ENCODE measurements around the gene ING4.
"Not testable (repeated sequence)": the region's sequence is repeated elsewhere in the genome, so short reads cannot be mapped to it uniquely, and the experiment has no call there.

Gene ING4

DNA sequence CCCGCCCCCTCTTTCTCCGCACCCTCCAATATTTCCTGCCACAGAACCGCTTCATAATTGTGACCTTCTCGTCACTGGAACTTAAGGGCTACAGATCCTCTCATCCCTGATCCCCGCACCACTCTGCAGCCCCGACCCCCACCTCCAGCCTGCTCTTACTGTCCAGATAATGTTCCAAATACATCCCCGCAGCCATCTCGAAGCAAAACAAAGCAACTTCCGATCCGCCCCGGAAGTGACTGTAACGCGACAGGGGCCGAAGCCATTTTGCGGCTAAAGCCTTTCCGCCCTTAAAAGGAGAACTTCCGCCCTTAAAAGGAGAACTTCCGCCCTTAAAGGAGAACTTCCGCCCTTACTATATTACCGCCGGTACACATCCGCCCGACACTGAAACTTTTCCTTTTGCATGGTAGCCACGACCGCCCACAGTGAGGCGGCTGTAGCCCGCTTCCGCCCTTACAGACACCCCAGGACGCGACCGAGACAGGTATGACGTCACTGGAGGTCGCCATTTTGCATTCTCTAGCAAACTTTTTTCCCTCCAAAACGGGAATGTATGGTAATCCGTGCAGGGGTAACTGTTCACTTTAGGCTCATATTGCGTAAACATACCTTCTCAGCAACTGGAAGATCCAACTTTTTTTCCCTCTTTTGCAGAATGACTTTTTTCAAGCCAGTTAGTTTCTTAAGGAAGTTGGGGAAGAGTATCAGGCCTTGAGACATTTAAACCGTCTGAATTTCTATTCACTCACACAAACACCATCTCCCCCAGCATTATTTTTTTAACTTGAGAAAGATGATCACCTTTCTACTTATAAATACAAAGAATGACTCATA is at the start of gene ING4:
Gene ING4, minus strand, starts transcription at position 214 of the 837 bp plus-strand sequence. Its CDS starts 18 bp downstream, at position 196.
- peak; percentile 89 to 92 for DNase-seq (ENCODE audit: low read depth in 2 of 2)

- no peak for DNase-seq (ENCODE audit: low read depth in 2 of 2)
Measured at GRCh38 chr12:6708960-6709394, 46.1 kb upstream of the ING4 start.

DNA sequence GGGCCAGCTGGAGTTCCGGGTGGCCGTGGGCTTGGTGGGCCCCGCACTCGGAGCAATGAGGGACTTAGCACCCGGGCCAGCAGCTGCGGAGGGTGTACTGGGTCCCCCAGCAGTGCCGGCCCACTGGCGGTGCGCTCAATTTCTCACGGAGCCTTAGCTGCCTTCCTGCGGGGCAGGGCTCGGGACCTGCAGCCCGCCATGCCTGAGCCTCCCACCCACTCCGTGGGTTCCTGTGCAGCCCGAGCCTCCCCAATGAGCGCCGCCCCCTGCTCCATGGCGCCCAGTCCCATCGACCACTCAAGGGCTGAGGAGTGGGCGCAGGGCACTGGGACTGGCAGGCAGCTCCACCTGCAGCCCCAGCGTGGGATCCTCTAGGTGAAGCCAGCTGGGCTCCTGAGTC is 45.4 kb upstream of the ING4 start:
- not testable (repeated sequence) for DNase-seq (ENCODE audit: low read depth in 2 of 2)

DNA sequence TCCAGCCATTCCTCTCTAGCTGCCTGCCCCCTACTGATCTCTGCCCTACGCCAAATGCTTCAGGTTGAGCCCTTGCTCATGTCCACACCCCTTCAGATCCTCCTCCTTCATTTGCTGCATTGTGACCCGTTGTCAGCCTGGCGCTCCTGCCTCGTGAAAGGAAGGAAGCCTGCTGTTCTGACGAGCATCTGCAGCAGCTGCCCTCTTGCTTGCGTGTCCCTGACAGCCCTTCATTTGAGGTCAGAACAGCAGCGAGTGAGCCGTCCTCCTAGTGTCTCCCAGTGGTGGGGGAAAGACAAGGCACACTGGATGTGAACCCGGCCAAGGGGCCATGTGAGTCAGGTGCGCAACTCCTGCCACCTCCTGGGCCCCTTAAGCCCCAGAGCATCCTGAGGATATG is 40.7 kb upstream of the ING4 start:
- no peak for DNase-seq (ENCODE audit: low read depth in 2 of 2)

DNA sequence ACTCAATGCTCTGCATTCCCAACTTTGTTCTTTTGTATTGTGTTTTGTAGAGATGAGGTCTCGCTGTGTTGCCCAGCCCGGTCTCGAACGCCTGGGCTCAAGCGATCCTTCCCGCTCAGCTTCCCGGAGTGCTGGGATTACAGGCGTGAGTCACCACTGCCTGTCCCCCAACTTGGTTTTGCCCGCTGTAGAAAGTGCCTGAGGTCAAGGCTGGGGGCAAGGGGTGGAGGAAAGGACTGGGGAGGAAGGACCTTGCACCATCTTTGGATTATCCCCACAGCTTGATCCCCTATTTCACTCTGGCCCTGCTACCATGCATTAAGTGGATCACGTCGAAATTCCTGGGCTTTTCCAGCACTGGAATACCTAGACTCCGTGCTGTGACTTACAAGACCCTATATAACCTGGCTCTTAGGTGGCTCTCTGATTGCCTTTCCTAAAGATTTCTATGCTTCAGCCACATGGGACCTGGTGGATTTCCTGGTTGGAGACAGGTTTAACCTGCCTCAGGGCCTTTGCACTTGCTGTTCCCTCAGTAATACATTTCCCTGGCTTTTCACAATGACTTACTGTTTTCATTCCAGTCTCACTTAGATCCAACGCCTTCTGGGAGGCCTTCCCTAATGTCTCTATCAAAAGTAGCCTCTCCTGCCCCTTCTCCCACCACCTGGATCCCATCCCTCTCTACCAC is 38.3 kb upstream of the ING4 start:
- DNase-seq (ENCODE audit: low read depth in 2 of 2) = no peak

DNA sequence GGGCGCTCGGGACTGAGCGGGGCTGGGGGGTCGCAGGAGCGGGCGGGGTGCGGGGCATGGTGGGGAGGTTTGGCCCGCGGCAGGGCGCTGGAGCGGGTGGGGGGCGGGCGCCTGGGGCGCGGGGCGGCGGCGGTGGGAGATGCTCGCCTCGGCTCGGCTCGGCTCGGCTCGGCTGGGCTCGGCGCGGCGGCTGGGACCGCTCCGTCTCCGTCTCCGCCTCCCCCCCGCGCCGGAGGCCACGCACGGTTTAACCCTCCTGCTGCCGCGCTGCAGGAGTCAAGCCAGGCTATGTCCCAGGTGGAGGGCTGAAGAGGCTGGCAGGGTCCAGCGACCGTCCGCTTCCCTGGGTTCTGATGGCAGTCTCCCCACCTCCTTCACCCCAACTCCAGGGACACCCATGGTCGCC is 37.7 kb upstream of the ING4 start, which contains the start of gene PIANP:
Gene PIANP, minus strand, starts transcription at position 170 of the 406 bp plus-strand sequence. CDS start 2,754 bp downstream, outside the sequence.
- no peak for DNase-seq (ENCODE audit: low read depth in 2 of 2)

GRCh38 chr12:6699989-6700645 is 37.2 kb upstream of the ING4 start:
- no peak for DNase-seq (ENCODE audit: low read depth in 2 of 2)

DNA sequence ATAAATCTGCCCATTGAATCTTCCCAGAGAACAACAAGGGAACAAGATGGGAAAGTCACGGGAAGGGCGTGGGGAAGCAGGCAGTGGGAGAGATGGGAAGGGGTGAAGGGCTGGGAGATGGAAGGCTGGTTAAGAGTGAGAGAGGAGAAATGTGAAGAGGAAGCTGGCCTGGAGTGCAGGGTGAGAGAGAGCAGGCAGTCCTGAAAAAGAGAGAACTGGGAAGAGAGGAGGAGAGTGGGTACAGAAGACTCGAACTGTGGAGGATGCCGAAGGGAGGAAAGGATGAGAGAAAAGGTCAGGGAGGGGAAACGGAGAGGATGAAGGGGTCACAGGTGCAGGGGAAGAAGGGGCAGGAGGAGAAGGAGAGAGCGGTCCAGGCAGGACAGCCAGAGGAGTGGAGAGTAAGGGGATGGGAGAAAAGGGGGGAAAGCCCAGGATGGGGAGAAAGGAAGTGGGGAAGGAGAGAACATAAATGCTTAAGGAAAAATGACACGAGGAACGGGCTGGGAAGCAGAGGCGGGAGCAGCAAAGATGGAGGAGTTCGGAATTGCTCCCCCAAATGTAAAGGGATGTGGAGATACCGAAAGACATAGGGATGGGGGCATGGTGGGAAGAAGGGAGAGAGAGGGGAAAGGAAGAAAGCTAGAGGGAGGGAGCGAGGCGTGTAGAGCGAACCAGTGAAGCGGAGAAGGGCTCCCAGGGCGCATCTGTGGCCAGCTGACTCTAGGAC is 36.5 kb upstream of the ING4 start:
- DNase-seq (ENCODE audit: low read depth in 2 of 2) = no peak

DNA sequence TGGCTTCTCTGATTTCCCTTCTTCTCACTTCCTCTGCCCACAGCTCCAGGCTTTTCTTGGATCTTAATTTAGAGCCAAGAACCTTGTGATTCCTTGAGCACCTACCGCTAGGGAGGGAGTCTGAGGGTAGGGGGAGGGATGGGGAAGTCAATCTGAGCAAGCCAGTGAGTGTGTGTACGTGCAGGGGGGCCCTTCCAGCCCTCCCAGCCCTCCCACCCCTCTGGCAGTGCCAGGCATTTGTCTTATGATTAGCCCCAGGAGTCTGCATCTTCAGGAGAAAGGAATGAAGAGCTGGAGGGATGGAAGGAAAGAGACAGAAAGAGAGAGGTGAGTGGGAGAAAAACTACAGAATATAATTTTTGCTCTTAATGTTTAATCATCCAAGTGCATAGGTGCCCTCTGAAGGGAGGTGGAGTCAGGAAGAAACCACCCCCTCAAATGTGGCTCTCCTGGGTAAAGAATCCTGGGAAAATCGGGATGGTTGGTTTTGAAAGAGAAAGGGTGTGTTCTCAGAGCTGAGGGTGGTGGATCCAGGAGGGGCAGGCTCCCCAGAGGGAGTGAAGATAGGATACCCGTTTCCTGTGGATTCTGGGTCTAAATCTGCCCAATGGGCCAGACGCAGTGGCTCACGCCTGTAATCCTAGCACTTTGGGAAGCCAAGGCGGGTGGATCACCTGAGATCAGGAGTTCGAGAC is 35.6 kb upstream of the ING4 start:
- no peak for DNase-seq (ENCODE audit: low read depth in 2 of 2)

GRCh38 chr12:6697584-6698351 is 34.8 kb upstream of the ING4 start:
- no peak for DNase-seq (ENCODE audit: low read depth in 2 of 2)

DNA sequence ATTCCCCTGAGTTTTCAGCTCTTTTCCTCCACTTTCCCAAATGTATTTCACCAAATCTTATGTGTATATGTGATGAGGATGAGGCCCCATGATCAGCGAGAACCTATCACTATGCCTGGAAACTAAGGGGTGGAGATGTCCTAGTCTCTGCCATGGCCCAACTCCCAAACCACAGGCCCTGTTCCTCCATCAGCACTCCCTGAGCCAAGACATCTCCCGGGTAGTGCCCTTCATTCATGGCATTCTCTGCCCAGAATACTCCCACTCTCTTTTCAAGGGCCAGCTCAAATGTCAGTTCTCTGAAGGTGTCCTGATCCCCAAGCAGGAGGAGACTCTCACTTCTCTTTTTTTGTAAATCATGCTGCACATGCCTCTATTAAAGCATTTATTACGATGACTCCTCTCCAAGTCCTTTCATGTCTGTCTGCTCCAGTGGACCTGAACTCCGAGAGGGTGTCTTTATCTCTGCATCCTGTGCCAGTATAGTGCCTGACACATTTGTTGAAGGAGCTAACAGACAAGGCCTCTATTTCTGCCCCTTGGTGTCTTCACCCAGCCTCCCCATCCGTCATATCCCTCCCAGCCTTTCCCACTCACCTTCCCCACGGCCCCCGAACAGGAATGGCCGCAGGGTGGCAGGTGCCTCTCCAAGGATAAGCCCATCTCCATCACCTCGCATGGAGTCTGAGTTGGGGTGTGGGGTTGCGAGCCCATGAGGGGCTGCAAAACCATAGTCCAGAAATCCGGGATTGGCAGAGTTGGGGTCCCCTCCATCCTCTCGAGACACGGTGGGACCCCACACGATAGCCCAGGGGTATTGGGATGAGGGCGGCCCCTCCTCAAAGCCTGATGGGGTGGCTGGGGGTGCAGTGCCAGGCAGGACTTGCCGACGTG is 34.0 kb upstream of the ING4 start:
- no peak for DNase-seq (ENCODE audit: low read depth in 2 of 2)

- no peak for DNase-seq (ENCODE audit: low read depth in 2 of 2)
Measured at GRCh38 chr12:6695313-6696045, 32.6 kb upstream of the ING4 start.

- DNase-seq (ENCODE audit: low read depth in 2 of 2) = no peak
Measured at GRCh38 chr12:6694701-6695100, 31.8 kb upstream of the ING4 start.

DNA sequence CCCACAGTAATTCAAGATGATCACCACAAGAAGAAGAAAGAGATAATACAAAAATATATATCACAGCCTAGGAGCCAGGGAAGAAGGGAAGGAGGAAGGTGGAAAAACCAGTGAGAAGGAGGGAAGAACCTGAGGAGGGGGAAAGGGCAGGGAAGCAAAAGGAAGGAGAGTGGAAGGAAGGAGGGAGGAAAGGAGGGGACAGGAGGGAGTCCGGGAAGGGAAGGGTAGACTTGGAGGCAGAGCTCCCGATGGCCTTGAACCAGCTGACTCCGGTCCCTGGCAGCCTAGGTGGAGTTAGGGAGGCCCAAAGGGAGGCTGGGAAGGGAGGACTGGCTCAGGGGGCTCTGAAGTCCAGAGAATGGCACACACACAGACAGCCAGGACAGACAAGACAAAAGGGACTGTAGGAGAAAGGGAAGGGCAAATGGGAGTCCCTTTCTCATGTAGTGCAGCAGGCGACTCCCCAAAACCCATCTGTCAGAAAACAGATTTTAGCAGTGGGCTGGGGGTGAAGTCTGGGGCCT is 31.0 kb upstream of the ING4 start:
- DNase-seq (ENCODE audit: low read depth in 2 of 2) = no peak

GRCh38 chr12:6692888-6693287 is 30.0 kb upstream of the ING4 start:
- DNase-seq (ENCODE audit: low read depth in 2 of 2) = no peak

DNA sequence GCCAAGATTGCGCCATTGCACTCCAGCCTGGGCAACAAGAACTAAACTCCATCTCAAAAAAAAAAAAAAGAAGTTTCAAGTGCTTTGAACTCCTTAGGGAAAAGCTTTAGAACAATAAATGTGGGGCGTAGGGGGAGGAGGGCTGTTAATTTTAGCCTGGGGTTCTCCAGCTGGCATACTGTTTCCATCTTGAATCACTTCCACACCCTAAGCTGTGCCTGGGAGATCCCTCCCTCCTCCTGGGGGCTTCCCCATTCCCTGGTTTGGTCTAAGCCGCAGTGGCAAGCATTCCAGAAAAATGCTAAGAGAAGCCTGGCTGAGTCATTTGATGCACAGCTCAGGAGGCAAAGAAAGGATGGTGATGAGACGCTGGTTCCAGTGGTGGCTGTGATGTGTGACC is 28.6 kb upstream of the ING4 start:
- no peak for DNase-seq (ENCODE audit: low read depth in 2 of 2)

DNA sequence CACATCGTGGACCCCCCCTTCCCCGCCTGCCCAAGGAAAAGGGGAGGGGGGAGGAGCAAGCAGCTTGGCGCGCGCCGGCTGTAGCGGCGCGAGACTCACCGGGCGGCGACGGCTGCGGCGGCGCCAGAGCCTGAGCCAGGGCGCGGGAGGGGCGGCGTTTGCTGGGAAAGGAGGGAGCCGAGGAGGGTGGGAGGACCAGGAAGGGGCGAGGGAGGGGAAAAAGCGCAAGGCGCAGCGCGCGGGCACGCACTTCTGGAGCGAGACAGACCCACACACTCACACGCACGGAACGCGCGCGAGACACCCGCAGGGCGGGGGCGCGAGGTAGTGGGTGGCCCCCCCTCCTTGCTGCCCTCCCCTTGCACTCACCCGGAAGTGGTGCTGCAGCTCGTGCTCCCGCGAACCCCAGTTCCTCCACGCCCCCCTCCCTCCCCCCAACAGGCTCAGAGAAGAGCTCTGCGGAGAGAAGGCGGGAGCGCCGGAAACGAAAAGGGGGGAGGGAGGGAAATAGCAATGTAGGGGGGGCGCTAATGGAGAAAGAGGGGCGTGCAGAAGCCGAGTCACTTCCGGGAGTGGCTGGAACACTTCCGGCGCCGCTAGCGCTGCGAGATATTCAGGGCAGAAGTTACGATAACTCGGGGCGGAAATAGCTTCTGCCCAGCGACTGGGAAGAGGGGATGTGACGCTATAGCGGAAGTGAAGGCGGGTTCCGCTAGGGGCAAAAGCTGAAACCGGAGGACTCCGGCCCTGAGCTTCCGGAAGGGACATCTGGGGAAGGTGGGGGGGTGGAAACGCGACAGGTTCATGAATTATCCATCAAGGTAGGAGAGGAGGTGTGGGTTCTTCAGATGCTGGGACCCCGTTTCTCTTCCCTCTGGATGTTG is 26.3 kb upstream of the ING4 start, which contains the start of gene ZNF384:
Gene ZNF384, minus strand, starts transcription at position 377 of the 884 bp plus-strand sequence. CDS start 9,855 bp downstream, outside the sequence.
- peak; percentile 84 to 90 for DNase-seq (ENCODE audit: low read depth in 2 of 2)

Data from stimulated activated CD8-positive, alpha-beta memory T cell treated with anti-CD3 and anti-CD28 coated beads, Interleukin-7, amount 100 ng/mL, for 1 hour (primary cell).